HG02571 (cell line): ENCODE results near the gene LIN52.

Experiments
- ATAC-seq: cut with Tn5 transposase; IDR thresholded peaks from one replicate; pipeline ENCODE4 v1.9.1; 2021; ENCODE audit warnings: mild to moderate bottlenecking, moderate library complexity; ENCODE audit not compliant: unreplicated experiment

Gene LIN52

GRCh38 chr14:74223016-74223415 is 138.3 kb downstream of the LIN52 start:
- ATAC-seq, result no peak

DNA sequence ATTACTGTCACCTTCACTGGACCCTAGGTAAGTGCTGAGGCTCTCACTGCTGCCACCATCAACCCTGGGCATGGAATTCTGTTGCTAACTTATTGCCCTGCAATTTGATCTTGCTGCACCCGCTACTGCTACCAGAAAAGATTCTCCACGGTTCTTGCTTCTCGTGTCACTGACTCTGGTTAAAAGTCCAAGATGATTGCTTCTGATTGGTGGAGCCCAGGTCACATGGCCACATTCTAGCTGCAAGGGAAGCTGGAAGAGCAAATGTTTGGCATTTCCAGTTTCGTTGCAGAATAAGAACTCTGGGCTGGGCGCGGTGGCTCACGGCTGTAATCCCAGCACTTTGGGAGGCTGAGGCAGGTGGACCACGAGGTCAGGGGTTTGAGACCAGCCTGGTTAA is 147.0 kb downstream of the LIN52 start:
- no peak for ATAC-seq

GRCh38 chr14:74235017-74235416 is 150.3 kb downstream of the LIN52 start:
- ATAC-seq, result no peak

GRCh38 chr14:74237441-74237840 is 152.7 kb downstream of the LIN52 start:
- no peak for ATAC-seq

DNA sequence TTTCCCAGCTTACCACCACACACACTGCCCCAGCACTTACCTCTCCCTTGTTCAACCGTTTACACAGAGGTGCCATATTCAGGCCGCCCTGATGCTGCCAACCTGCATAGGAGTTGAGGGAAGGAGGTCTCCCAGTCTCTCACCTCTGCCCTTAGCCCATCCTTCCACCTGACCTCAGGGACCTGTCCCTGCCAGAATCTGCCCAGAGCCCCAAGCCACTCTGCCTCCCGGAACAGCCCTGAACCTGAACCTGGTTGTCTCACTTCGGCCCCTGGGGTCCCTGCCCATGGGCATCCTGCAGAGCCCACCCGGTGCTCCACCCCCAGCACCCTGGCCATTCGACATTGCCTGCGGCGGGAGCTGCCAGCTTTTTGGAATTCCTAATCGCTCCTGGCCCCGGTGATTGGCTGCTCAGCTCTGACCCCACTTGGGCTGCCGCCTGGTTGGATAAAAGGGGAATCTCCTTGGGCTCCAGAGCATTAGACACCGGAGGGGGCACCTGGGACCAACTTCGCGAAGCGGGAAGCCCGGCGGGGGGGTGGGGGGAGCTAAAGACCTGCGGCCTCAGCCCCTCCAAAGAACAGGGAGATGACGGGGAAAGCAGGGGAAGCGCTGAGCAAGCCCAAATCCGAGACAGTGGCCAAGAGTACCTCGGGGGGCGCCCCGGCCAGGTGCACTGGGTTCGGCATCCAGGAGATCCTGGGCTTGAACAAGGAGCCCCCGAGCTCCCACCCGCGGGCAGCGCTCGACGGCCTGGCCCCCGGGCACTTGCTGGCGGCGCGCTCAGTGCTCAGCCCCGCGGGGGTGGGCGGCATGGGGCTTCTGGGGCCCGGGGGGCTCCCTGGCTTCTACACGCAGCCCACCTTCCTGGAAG is 154.5 kb downstream of the LIN52 start, which contains the start of gene VSX2:
VSX2 (plus strand) TSS at position 476 of the 874 bp plus-strand sequence; CDS start at position 589, 113 bp downstream.
- no peak for ATAC-seq

- no peak for ATAC-seq
Observed at GRCh38 chr14:74239848-74240793, 155.4 kb downstream of the LIN52 start.

DNA sequence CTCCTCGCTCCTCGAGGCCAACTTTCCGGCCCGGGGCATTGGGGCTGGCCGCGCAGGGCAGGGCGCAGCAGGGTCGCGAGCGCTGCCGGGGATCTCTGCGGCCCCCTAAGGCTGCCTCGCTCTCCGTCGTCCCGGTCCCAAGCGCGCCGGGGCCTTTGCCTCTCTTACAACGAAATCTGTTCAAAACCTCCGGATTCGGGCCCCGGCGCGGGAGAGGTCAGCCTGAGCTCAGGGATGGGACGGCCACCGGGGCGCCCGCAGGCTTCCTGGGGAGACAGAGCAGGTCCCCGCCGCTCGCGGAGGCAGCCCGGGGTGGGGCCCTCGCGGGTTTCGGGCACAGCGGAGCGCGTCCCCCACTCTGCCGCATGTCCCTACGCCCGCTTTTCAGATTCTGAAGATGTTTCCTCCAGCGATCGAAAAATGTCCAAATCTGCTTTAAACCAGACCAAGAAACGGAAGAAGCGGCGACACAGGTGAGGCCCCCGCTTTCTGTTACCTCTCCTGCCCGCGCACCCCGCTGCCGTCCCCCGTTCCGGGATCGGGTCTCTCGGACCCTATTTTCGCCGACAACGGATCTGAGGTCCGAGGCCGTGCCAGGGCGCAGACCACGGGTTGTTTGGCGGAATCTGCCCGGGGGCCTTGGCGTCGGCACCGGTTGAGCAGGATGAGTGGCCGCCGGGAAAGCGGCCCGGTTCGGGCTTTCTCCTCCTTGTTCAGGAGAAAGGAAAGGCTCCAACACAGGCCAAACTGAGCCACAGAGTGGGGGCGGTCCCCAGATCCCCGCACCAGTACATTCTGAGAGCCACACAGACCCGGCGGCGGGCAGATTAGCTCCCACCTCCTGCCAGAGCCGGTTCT is 156.3 kb downstream of the LIN52 start:
- no peak for ATAC-seq

DNA sequence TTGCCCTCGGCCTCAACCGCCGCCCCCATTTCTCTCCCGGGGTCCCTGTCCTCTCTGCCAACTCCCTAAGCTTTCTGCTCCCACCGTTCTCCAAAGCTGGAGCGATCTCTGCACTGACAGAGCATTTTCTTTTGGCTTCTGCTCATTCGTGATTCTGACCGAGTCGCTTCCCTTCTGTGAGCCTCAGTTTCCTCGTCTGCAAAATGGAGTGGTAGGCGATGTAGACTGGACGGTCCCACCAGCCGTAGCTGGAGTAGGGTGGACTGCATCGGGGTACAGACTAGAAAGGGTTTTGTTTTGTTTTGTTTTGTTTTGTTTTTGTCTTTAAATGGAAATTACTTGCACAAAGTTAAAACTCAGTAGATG is 156.9 kb downstream of the LIN52 start:
- ATAC-seq, result no peak

DNA sequence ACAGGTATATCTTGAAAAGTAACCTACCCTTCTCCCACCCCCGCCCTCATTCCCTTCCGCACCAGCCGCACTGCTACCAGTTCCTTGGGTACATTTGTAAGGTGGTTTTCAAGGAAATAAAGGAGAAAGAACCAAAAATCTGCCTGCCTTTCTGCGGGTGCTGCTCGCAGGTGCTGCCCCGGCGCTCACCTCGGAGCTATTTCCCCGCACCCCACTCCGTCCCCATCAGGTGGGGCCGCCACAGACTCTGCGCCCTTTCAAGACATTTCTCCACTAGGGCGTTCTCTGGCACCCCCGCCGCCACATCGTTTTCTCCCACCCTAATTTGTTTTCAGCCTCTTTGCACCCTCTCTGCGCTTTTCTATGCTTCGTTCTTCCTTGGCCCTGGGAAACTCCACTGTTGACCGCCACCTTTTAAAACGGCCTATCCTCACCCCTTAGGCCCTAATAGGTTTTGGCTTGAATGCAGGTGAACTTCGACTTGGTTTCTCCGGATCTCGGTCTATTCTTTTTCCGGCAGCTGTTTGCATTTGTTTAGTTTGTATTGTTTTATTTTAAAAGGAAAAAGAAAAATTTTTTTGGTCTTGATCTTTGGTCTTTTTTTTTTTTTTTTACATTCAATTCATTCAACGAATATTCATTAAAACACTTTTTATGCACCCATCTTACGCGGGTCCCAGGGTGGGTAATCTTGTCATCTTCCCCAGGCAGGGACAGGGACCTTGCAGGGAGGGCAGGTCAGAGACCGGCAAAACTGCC is 157.4 kb downstream of the LIN52 start:
- no peak for ATAC-seq

- ATAC-seq, result no peak
Observed at GRCh38 chr14:74242780-74243042, 158.0 kb downstream of the LIN52 start.

DNA sequence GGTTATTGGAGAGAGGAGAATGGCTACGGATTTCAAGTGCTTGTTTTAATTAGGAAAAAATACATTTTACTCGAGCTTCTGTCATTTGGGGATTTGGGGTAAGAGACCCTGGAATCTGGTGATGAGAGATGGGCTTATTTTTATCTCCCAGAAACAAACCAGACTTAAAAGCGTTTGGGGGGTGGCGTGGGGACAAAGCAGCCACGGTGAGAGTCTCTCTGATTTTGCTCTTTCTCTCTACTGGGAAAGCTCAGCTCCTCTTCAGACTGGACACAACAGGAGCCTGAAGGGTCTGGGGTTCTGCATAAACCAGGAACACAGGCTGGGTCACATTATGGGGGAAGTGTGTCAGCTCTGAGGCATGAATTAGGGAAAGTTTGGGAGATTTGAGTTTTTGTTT is 158.3 kb downstream of the LIN52 start:
- ATAC-seq, result no peak

DNA sequence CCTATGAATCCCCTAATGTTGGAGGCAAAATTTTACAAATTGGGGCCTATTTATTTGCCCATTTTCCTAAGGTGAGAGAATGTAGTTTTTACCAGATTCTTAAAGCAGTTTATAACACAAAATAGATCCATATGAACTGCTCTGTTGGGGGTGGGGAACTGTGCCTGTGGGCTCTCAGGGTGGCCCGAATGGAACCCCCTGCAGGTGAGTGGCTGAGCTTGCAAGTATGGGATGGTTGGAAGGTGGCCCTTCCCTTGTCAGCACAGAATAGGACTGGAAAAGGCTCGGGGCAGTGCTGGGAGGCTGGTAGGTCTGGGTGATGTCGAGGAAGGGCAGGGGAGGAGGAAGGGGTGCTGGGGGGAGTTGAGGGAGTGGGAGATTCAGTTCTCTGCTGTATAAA is 159.4 kb downstream of the LIN52 start:
- ATAC-seq, result no peak

DNA sequence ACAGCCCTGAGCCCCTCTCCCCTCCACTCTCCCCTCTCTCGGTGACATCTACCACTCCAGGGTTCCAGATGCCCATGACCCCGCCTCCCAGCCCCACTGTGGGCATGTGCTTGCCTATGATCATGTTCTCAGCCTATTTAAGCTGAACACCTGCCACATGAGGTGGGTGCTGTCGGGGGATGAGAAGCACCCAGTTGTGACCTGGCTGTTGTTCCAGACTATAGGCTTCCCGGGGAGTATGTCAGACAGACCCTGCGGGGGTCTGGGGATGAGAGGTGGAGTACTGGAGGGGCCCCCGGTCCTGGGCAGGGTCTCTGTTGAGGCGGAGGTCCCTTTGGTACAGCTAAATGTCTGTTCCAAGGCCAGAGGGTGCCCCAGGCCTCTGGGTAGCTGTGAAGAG is 160.5 kb downstream of the LIN52 start:
- ATAC-seq, result no peak

GRCh38 chr14:74246542-74246941 is 161.8 kb downstream of the LIN52 start:
- ATAC-seq, result no peak

DNA sequence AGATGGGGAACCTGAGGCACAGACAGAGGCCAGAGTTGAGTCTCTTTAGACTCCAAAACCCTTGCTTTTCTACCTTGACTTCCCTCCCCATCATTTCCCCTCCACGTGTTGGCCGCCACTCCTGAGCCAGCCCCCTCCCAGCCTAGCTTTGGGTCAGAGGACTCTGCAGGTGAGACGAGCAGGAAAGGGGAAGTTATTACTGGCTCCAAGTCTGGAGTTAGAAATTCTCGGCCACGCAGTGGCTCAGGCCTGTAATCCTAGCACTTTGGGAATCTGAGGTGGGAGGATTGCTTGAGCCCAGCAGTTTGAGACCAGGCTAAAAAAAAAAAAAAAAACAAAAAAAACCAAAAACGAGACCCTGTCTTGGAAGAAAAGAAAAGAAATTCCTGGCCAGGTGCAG is 163.3 kb downstream of the LIN52 start:
- no peak for ATAC-seq

GRCh38 chr14:74249433-74250375 is 164.9 kb downstream of the LIN52 start:
- ATAC-seq, result no peak
